ENCODE data around the gene FATE1. TPM values are rescaled to one million over a fixed set of nuclear protein-coding genes. Genes with fewer than 3 reads are reported as not detected.

FATE1 gene
- total and polyA plus RNA-seq, 10 donors = 0.06 TPM; not detected in 9

GRCh38 chrX:151679798-151680402 is 35.9 kb upstream of the FATE1 start:
- H3K27ac ChIP-seq = no peak overlapping the region
- DNase-seq = no peak
- H3K4me1 ChIP-seq = no peaks in the 10 kb centered on the region
- peaks cover 0 to 11% (median 0%) of the 10 kb centered on the region in 7 donors for H3K27me3 ChIP-seq (replicated peaks in 1 of 7)
- no peak overlapping the region for H3K4me3 ChIP-seq
- no peaks in the 10 kb centered on the region for H3K36me3 ChIP-seq
- TF ChIP-seq POLR2A (IDR thresholded peaks at IDR 0.05) (no peak), POLR2AphosphoS5 (IDR thresholded peaks at IDR 0.05) (no peak), CTCF (IDR thresholded peaks at IDR 0.05 in 8 of 11, conservative IDR thresholded peaks at IDR 0.05 in 3 of 11) (no peak)
- 55 to 81% (median 67%) methylated on average over 5 of the region's 5 CpGs for WGBS, 5 donors
- no peaks in the 10 kb centered on the region for H3K9me3 ChIP-seq
- intact Hi-C loops (cut with DNase I; ENCODE audit: low total_unique reads) = loop anchor here (5.0 kb wide), 1 partner anchor 528 kb away; no protein-coding TSS in a partner anchor

- Histone ChIP-seq H3K27ac (no peak overlapping the region), H3K4me1 (no peaks in the 10 kb centered on the region), H3K27me3 (replicated peaks in 1 of 7) (peaks cover 0 to 11% (median 0%) of the 10 kb centered on the region in 7 donors), H3K36me3 (no peaks in the 10 kb centered on the region), H3K4me3 (no peak overlapping the region), H3K9me3 (no peaks in the 10 kb centered on the region)
- intact Hi-C loops (cut with DNase I; ENCODE audit: low total_unique reads) = loop anchor here (5.0 kb wide), 1 partner anchor 529 kb away; no protein-coding TSS in a partner anchor
- no peak for DNase-seq
- TF ChIP-seq POLR2A (IDR thresholded peaks at IDR 0.05) (no peak), CTCF (IDR thresholded peaks at IDR 0.05 in 8 of 11, conservative IDR thresholded peaks at IDR 0.05 in 3 of 11) (peak; percentile 31 to 70 (median 61))
- WGBS, 5 donors = 39 to 49% (median 45%) methylated on average over 4 of the region's 4 CpGs
Measured at GRCh38 chrX:151680805-151681204, 35.0 kb upstream of the FATE1 start.

- Histone ChIP-seq H3K4me3 (no peak overlapping the region), H3K27me3 (replicated peaks in 1 of 7) (no peaks in the 10 kb centered on the region), H3K36me3 (no peaks in the 10 kb centered on the region), H3K9me3 (no peaks in the 10 kb centered on the region), H3K4me1 (no peaks in the 10 kb centered on the region), H3K27ac (no peak overlapping the region)
- no peak for DNase-seq
- intact Hi-C loops (cut with DNase I; ENCODE audit: low total_unique reads) = no loop called here
- no peak for TF ChIP-seq POLR2AphosphoS5 (IDR thresholded peaks at IDR 0.05)
- no peak for TF ChIP-seq CTCF (IDR thresholded peaks at IDR 0.05 in 8 of 11, conservative IDR thresholded peaks at IDR 0.05 in 3 of 11)
- no peak for TF ChIP-seq POLR2A (IDR thresholded peaks at IDR 0.05)
Measured at GRCh38 chrX:151687635-151688034, 28.2 kb upstream of the FATE1 start.

- Histone ChIP-seq H3K27ac (no peak overlapping the region), H3K36me3 (no peaks in the 10 kb centered on the region), H3K4me3 (no peak overlapping the region), H3K9me3 (no peaks in the 10 kb centered on the region), H3K4me1 (no peaks in the 10 kb centered on the region), H3K27me3 (replicated peaks in 1 of 7) (no peaks in the 10 kb centered on the region)
- intact Hi-C loops (cut with DNase I; ENCODE audit: low total_unique reads) = no loop called here
- no peak for TF ChIP-seq CTCF (IDR thresholded peaks at IDR 0.05 in 8 of 11, conservative IDR thresholded peaks at IDR 0.05 in 3 of 11)
- no peak for TF ChIP-seq POLR2A (IDR thresholded peaks at IDR 0.05)
- TF ChIP-seq POLR2AphosphoS5 (IDR thresholded peaks at IDR 0.05) = no peak
- no peak for DNase-seq
Measured at GRCh38 chrX:151688695-151689094, 27.1 kb upstream of the FATE1 start.

All from spleen (tissue), 11 donors.